Mesodermal cell (in vitro differentiated cells): ENCODE data around the gene GFY.

Source experiments
- H3K27ac ChIP-seq: 2 replicates; pipeline ENCODE4 v1.7.0; 2013; ENCODE audit warnings: mild to moderate bottlenecking, low read depth, low read length, moderate library complexity; ENCODE audit not compliant: severe bottlenecking
- H3K36me3 ChIP-seq: 2 replicates; pipeline ENCODE4 v1.7.1; 2013; ENCODE audit warnings: mild to moderate bottlenecking, low read length, moderate library complexity; ENCODE audit not compliant: control insufficient read depth, insufficient read depth
- H3K4me1 ChIP-seq: one replicate; pipeline ENCODE4 v1.7.1; 2013; ENCODE audit warnings: mild to moderate bottlenecking, low read length; ENCODE audit not compliant: insufficient read depth, control insufficient read depth, poor library complexity, severe bottlenecking
- H3K4me3 ChIP-seq: 2 replicates; pipeline ENCODE4 v1.7.0; 2013; ENCODE audit warnings: low read length, control low read depth, mild to moderate bottlenecking; ENCODE audit not compliant: insufficient read depth, poor library complexity, severe bottlenecking; ENCODE audit errors: extremely low read depth
- H3K9me3 ChIP-seq: 2 replicates; pipeline ENCODE4 v1.7.1; 2013; ENCODE audit warnings: mild to moderate bottlenecking, low read length, moderate library complexity; ENCODE audit not compliant: control insufficient read depth
- WGBS, 2 experiments: methylation state at CpG; one replicate each; pipeline ENCODE4 v1.1.5; 2013; ENCODE audit warnings: missing lambda C conversion rate in 2 of 2; ENCODE audit not compliant: insufficient coverage in 2 of 2; 5-methylcytosine and 5-hydroxymethylcytosine counted together

GFY gene

GRCh38 chr19:49409441-49410029, 15.7 kb upstream of the GFY start:
- 83 to 96% methylated on average over 3 to 5 of the region's 5 CpGs for WGBS, 2 experiments
- peaks cover 10% of the 10 kb centered on the region for H3K4me1 ChIP-seq
- H3K9me3 ChIP-seq: no peaks in the 10 kb centered on the region
- H3K36me3 ChIP-seq: no peaks in the 10 kb centered on the region
- H3K4me3 ChIP-seq: no peak overlapping the region
- H3K27ac ChIP-seq: no peak overlapping the region

GRCh38 chr19:49411681-49412326, 13.4 kb upstream of the GFY start:
- Histone ChIP-seq H3K36me3 (no peaks in the 10 kb centered on the region), H3K27ac (no peak overlapping the region), H3K9me3 (no peaks in the 10 kb centered on the region), H3K4me1 (peaks cover 10% of the 10 kb centered on the region), H3K4me3 (no peak overlapping the region)
- 73 to 89% methylated on average over 2 to 3 of the region's 3 CpGs for WGBS, 2 experiments

GRCh38 chr19:49413348-49413747, 11.8 kb upstream of the GFY start:
- Histone ChIP-seq H3K36me3 (no peaks in the 10 kb centered on the region), H3K27ac (no peak overlapping the region), H3K4me1 (peaks cover 10% of the 10 kb centered on the region), H3K4me3 (no peak overlapping the region), H3K9me3 (no peaks in the 10 kb centered on the region)
- 67 to 89% methylated on average over 3 to 8 of the region's 9 CpGs for WGBS, 2 experiments

DNA sequence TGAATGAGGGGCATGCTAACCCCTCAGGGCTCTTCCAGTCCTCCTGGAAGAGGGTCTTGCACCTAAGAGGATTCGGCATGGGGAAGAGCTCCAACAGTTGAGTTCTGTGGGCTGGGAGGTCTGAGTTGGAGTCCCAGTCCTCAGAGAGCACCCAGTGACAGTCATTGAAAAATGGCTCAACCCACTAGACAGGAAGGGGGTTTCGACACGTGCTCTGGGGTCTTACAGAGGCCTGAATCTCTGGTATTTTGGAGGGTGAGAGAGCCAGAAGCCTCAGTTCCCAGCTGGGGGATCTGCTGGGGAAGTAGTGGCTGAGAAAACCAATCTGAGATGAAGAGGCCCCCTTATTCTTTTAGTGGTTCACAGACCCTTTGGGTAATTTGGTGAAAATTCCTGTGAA, 10.9 kb upstream of the GFY start:
- Histone ChIP-seq H3K36me3 (no peaks in the 10 kb centered on the region), H3K9me3 (no peaks in the 10 kb centered on the region), H3K27ac (no peak overlapping the region), H3K4me3 (no peak overlapping the region), H3K4me1 (peaks cover 6% of the 10 kb centered on the region)
- WGBS, 2 experiments: 93 to 100% methylated on average over 3 of the region's 3 CpGs

DNA sequence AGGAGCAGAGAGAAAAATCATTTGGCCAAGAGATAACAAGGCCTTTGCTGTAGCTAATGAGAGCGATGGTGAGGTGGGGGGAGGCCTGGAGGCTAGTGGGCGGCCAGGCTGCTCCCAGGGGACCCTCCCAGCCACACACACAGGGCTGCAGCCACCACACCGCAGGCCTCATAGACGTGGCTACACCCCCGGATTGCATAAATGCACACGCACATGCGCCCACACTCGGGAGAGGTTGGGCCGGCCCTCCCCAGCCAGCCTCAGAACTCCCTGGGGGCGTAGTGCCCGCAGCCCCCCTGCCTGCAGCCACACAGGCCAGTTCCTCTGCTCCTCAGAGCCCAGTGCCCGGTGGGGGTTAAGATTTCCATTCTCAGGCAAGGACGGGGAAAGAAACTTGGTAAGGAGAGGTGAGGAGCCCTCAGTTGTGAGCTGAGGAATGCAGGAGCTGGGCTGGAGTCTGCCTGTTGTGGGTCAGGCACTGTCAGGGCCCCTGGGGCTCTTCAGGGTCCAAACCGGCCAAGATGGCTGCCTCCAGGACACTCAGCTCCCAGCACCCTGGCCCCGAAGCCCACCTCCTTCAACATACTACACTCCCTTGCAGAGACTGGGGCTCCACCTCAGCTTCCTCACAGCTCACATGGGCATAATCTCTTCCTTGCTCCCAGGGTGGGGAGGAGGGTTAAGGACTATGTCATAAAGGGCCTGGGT, 9.9 kb upstream of the GFY start:
- no peaks in the 10 kb centered on the region for H3K36me3 ChIP-seq
- H3K4me3 ChIP-seq: no peak overlapping the region
- WGBS, 2 experiments: 75 to 76% methylated on average over 11 to 12 of the region's 15 CpGs
- H3K4me1 ChIP-seq: peaks cover 2% of the 10 kb centered on the region
- H3K9me3 ChIP-seq: no peaks in the 10 kb centered on the region
- no peak overlapping the region for H3K27ac ChIP-seq

GRCh38 chr19:49415810-49416200, 9.4 kb upstream of the GFY start:
- H3K4me1 ChIP-seq: peaks cover 2% of the 10 kb centered on the region
- H3K27ac ChIP-seq: no peak overlapping the region
- no peaks in the 10 kb centered on the region for H3K36me3 ChIP-seq
- WGBS, 2 experiments: 94% methylated on average over 2 of the region's 2 CpGs; no CpG with 5 or more reads in 1 of the 2 experiments
- H3K4me3 ChIP-seq: no peak overlapping the region
- H3K9me3 ChIP-seq: no peaks in the 10 kb centered on the region

GRCh38 chr19:49417088-49417487, 8.1 kb upstream of the GFY start:
- no peaks in the 10 kb centered on the region for H3K36me3 ChIP-seq
- no peak overlapping the region for H3K4me3 ChIP-seq
- H3K27ac ChIP-seq: no peak overlapping the region
- 48 to 80% methylated on average over 5 of the region's 7 CpGs for WGBS, 2 experiments
- peaks cover 2% of the 10 kb centered on the region for H3K4me1 ChIP-seq
- H3K9me3 ChIP-seq: no peaks in the 10 kb centered on the region

DNA sequence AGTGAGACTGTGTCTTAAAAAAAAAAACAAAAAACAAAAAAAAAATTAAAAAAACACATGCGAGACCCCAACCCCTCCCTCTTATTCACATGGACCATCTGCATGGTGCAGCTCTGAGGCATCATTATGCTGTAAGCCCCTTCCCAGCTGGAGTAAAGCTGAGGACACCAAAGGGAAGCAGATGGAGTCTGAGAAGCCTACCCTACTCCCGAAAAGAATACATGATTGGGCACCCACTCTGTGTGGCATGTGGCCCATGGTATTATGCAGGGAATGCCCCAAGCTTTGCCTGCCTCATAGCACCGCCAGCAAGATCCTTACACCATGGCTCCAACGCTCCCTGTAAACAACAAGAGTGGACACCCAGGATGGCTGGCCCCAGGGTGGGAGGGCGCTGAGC, 6.7 kb upstream of the GFY start:
- H3K4me3 ChIP-seq: no peak overlapping the region
- H3K9me3 ChIP-seq: no peaks in the 10 kb centered on the region
- 92 to 100% methylated on average over 1 to 2 of the region's 5 CpGs for WGBS, 2 experiments
- no peaks in the 10 kb centered on the region for H3K36me3 ChIP-seq
- H3K27ac ChIP-seq: no peak overlapping the region
- peaks cover 6% of the 10 kb centered on the region for H3K4me1 ChIP-seq

DNA sequence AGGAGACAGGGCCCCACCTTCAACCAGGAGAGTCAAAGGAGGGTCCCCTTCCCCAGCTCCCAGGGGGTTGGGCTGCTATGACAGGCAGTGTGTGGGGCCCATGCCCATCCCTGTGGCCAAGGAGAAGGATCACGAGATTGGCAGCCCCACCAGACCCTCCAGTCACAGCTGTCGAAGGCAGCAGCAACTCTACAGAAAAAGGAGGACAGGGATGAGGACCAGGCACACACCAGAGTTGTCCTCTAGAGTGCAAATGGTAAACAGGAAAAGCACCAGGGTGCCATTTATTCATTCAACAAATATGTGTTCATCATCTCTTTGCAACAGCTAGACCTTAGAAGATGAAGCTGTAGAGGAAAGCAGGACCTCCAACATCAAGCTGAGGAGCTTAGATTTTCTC, 6.0 kb upstream of the GFY start:
- WGBS, 2 experiments: 78 to 93% methylated on average over 1 to 2 of the region's 2 CpGs
- Histone ChIP-seq H3K9me3 (no peaks in the 10 kb centered on the region), H3K4me1 (peaks cover 8% of the 10 kb centered on the region), H3K4me3 (no peak overlapping the region), H3K36me3 (no peaks in the 10 kb centered on the region), H3K27ac (no peak overlapping the region)

DNA sequence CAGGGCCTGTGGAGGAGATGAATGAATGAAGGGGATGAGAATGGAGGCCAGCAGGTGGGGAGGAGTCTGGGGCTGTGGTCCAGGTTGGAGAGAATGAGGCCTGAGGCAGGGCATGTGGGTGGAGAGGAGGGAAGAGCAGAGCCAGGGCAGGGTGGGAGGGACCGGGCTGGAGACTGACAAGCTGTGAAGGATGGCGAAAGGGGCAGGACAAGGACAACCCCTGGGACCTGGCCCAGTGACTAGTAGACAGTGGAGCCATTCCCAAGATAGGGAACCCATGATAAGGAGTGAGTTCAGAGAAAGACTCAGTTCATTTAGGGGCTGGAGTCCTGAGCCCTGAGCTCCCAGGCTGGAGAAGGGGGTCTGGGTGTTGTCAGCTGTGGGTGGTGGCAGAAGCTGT, 5.0 kb upstream of the GFY start:
- Histone ChIP-seq H3K9me3 (no peaks in the 10 kb centered on the region), H3K27ac (no peak overlapping the region)
- 59 to 86% methylated on average over 2 of the region's 2 CpGs for WGBS, 2 experiments

More for the DNA sequence above, 5.0 kb upstream of the GFY start:
- Histone ChIP-seq H3K4me1 (peaks cover 8% of the 10 kb centered on the region), H3K36me3 (no peaks in the 10 kb centered on the region), H3K4me3 (no peak overlapping the region)
